Stimulated activated CD8-positive, alpha-beta memory T cell treated with anti-CD3 and anti-CD28 coated beads, Interleukin-7, amount 100 ng/mL, for 1 hour (primary cell): Measurements from ENCODE around the gene TSEN34.
"Not testable (repeated sequence)": the region's sequence is repeated elsewhere in the genome, so short reads cannot be mapped to it uniquely, and the experiment has no call there.

ENCODE experiments used
- DNase-seq, 2 donors: peaks; one replicate each; pipeline ENCODE4 v3.0.0-alpha.2; 2020; ENCODE audit warnings: low read depth in 2 of 2

Gene TSEN34

DNA sequence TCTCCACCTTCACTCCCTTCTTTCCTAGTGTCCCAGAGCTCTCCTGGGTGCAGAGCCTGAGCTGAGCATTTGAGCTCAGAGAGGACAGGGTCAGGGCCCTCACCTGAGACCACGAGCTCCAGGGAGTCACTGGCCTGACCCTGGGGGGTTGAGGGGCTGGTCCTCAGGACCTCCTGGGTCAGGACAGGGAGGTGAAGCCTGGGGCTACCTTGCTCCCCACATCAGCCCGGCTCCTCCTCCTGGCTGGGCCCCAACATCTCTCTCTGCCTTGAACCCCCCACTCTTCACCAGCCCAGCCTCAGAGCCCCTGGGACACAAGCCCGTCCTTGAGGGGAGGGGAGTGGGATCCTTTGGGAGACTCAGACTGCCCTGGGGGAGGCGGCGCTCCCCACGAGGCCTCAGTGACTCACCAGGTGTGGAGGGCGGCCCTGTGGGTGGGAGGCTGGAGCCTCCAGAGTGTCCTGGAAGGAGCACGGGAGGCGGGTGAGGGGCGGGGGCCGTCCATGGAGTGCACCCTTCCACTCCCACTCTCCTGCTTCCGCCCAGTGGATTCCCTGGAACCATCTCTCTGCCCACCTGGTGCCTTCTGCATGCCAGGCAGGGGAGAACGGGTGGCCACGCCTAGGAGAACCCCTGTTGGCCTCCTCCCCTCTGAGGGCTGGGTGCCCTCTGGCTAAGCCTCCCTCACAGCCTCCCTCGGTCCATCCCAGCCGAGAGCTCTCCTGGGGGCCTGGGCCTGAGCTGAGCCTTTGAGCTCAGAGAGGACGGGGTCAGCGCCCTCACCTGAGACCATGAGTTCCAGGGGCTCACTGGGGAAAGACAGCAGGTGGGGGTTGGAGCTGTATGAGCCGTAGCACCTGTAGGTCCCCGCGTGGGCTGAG, 48.6 kb downstream of the TSEN34 start:
- DNase-seq = not testable (repeated sequence)

- not testable (repeated sequence) for DNase-seq
These were observed 49.5 kb downstream of the TSEN34 start for GRCh38 chr19:54240372-54241336.

GRCh38 chr19:54242234-54242633, 51.1 kb downstream of the TSEN34 start:
- not testable (repeated sequence) for DNase-seq

DNA sequence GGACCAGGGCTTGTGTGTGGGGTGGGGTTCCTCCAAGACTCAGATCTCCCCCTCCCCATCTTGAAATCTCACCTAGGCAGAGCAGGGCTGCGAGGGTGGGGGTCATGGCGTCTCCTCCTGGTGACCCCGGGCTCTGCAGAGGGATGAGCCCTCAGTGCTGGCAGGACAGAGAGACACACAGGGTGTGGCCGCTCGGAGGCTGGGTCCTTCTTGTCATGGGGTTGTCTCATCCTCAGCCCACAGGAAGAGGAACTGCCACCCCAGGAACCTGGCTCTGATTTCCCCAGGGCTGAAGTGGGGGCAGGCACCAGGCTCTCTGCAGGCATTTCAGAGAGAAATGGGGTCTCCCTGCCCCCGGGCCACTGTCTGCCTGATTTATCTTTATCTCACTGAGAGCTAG, 51.5 kb downstream of the TSEN34 start, which contains the start of gene LILRA6:
Gene LILRA6, minus strand, starts transcription at position 145 of the 400 bp plus-strand sequence.
- not testable (repeated sequence) for DNase-seq

DNA sequence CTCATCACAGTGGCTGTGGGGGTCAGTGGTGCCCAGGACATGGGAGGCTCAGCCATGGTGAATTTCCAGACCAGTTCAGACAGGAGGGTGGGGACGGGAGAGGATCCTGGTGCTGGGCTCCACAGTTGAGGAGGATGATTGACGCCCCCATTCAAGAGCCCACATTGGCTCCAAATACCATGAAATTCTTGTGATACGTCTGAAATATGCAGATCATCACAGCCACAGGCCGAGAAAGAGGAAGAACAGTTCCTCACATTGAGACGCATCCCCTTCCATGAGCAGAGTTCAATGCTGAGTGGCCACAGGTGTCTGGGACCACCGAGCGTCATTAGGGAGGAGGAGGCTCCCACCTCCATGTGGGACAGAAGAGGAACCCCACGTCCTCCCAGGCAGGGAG, 52.7 kb downstream of the TSEN34 start:
- not testable (repeated sequence) for DNase-seq
